AG04450 (cell line): ENCODE measurements around the gene PCDHA10. TPM values are rescaled to one million over a fixed set of nuclear protein-coding genes. Genes with fewer than 3 reads are reported as not detected.
"Not testable (repeated sequence)": the region's sequence is repeated elsewhere in the genome, so short reads cannot be mapped to it uniquely, and the experiment has no call there.

ENCODE experiments used
- CTCF ChIA-PET: fragments of 300-600, 350-600 bp; formaldehyde crosslinking; extraction: SDS; loops from one replicate; lab custom pipeline; 2022; ENCODE audit warnings: antibody characterized with exemption, inconsistent platforms; lab: Charles Lee
- POLR2A ChIA-PET: fragments of 350-600 bp; formaldehyde crosslinking; extraction: SDS; loops from one replicate; lab custom pipeline; 2021; ENCODE audit warnings: antibody characterized with exemption, inconsistent platforms; lab: Yijun Ruan, JAX
- DNase-seq: peaks from one replicate; pipeline ENCODE4 v3.0.0-alpha.2; 2011; ENCODE audit warnings: low read depth, low spot score
- H3K27ac ChIP-seq: one replicate; pipeline ENCODE4 v1.5.1; 2012; ENCODE audit warnings: low read depth, low read length, control low read depth
- H3K27me3 ChIP-seq: one replicate; pipeline ENCODE4 v1.6.0; 2012; ENCODE audit warnings: low read length; ENCODE audit not compliant: control insufficient read depth, insufficient read depth
- H3K4me3 ChIP-seq: 2 replicates; pipeline ENCODE4 v1.5.1; 2011; ENCODE audit warnings: mild to moderate bottlenecking, low read depth, low read length, control low read depth
- H3K9me3 ChIP-seq: 2 replicates; pipeline ENCODE4 v1.5.1; 2012; ENCODE audit warnings: low read length; ENCODE audit not compliant: control insufficient read depth, insufficient read depth
- CTCF ChIP-seq: IDR thresholded peaks from 2 replicates; pipeline ENCODE4 v1.5.1; 2011; ENCODE audit warnings: low read depth, low read length, control low read depth, inconsistent platforms
- polyA minus RNA-seq: library from RNA; depleted of rRNA, polyadenylated mRNA; stranded (reverse); fragments of >200 nt; gene quantifications from 2 replicates; pipeline ENCODE4 v1.2.3, GENCODE V29; 2011; rRNA and poly(A)+ RNA removed
- polyA plus RNA-seq: library from polyadenylated mRNA; depleted of rRNA; stranded (reverse); fragments of >200 nt; gene quantifications from 2 replicates; pipeline ENCODE4 v1.2.3, GENCODE V29; 2011; rRNA removed

Gene PCDHA10
- polyA plus RNA-seq (0.01 and 0.02 TPM in 2 replicates), polyA minus RNA-seq (0.04 and 0.05 TPM in 2 replicates)

GRCh38 chr5:140855772-140856674, at the start of gene PCDHA10:
Gene PCDHA10, plus strand, starts transcription at chr5:140855897. Its CDS starts 152 bp downstream, at chr5:140856049.
- Histone ChIP-seq H3K27ac (no peak within 1 kb of the TSS), H3K9me3 (peaks cover 31% of the 10 kb centered on the region), H3K4me3 (no peak within 1 kb of the TSS), H3K27me3 (no peaks in the 10 kb centered on the region)
- no peak for DNase-seq
- POLR2A ChIA-PET = no interaction called here
- TF ChIP-seq CTCF = no peak
- CTCF ChIA-PET = no interaction called here

- Histone ChIP-seq H3K27ac (no peak within 1 kb of the TSS), H3K4me3 (no peak within 1 kb of the TSS), H3K9me3 (peaks cover 36% of the 10 kb centered on the region), H3K27me3 (no peaks in the 10 kb centered on the region)
- POLR2A ChIA-PET = no interaction called here
- CTCF ChIA-PET = no interaction called here
- DNase-seq = no peak
- TF ChIP-seq CTCF = 0 out of 2 replicates have a peak, but pooled peaks have one; percentile 13
Observed at GRCh38 chr5:140806834-140807775, 48.6 kb upstream of the PCDHA10 start, which contains the start of gene PCDHA4. Gene PCDHA4, plus strand, starts transcription at chr5:140807068.

GRCh38 chr5:140808241-140808888, 47.3 kb upstream of the PCDHA10 start:
- CTCF ChIA-PET, H3K27ac ChIP-seq, DNase-seq, H3K4me3 ChIP-seq, H3K27me3 ChIP-seq, POLR2A ChIA-PET: not testable (repeated sequence)
- H3K9me3 ChIP-seq = peaks cover 24% of the 10 kb centered on the region

- TF ChIP-seq CTCF = no peak
- no peaks in the 10 kb centered on the region for H3K27me3 ChIP-seq
- ChIA-PET CTCF (no interaction called here), POLR2A (no interaction called here)
- peaks cover 23% of the 10 kb centered on the region for H3K9me3 ChIP-seq
- no peak for DNase-seq
- no peak overlapping the region for H3K4me3 ChIP-seq
- H3K27ac ChIP-seq = no peak overlapping the region
Observed at GRCh38 chr5:140808889-140809291, 46.8 kb upstream of the PCDHA10 start.
